T-helper 2 cell treated with Interferon-gamma antibody and Interleukin-4, amounts not matched to agents 100 ng/mL and 5 ng/mL, for 36 hours (primary cell): Measurements from ENCODE around the gene C11orf65. TPM values are rescaled to one million over a fixed set of nuclear protein-coding genes. Genes with fewer than 3 reads are reported as not detected.
"Not testable (repeated sequence)": the region's sequence is repeated elsewhere in the genome, so short reads cannot be mapped to it uniquely, and the experiment has no call there.

Experiments used
- intact Hi-C: fragments of 100-400 bp; cut with micrococcal nuclease; formaldehyde crosslinking; loops from one replicate; pipeline ENCODE4 v1.15.1; 2023
- total RNA-seq: library from RNA; stranded (reverse); gene quantifications from 2 replicates; pipeline ENCODE4 v1.2.3, GENCODE V29; 2022

C11orf65 gene
- total RNA-seq, 1 donor from 2014 or later: 0.20 TPM

- intact Hi-C loops: no loop called here
These were observed 7.5 kb upstream of the C11orf65 start for GRCh38 chr11:108474664-108475463.

GRCh38 chr11:108472681-108473080, 5.4 kb upstream of the C11orf65 start:
- intact Hi-C loops: no loop called here

- intact Hi-C loops: loop anchor here (5.0 to 10.0 kb wide), 4 partner anchors 179 to 904 kb away; partner anchors contain the start of genes ALKBH8 and SLC35F2
These were observed 1.1 kb upstream of the C11orf65 start for GRCh38 chr11:108468478-108468864.

- intact Hi-C loops: loop anchor here (2.0 to 10.0 kb wide), 5 partner anchors 181 to 1010 kb away; partner anchors contain the start of genes ALKBH8, CWF19L2 and SLC35F2
These were observed 924 bp downstream of the C11orf65 start for GRCh38 chr11:108466405-108466804.

GRCh38 chr11:108453207-108453835, 14.0 kb downstream of the C11orf65 start:
- intact Hi-C loops: no loop called here

GRCh38 chr11:108441445-108441844, 25.9 kb downstream of the C11orf65 start:
- intact Hi-C loops: not testable (repeated sequence)

GRCh38 chr11:108436594-108436993, 30.7 kb downstream of the C11orf65 start:
- intact Hi-C loops: no loop called here

GRCh38 chr11:108435066-108435465, 32.3 kb downstream of the C11orf65 start:
- intact Hi-C loops: no loop called here

GRCh38 chr11:108432783-108433182, 34.5 kb downstream of the C11orf65 start:
- intact Hi-C loops: no loop called here

GRCh38 chr11:108431997-108432396, 35.3 kb downstream of the C11orf65 start:
- intact Hi-C loops: no loop called here

- intact Hi-C loops: no loop called here
These were observed 36.0 kb downstream of the C11orf65 start for GRCh38 chr11:108431370-108431769.

GRCh38 chr11:108417551-108417950, 49.8 kb downstream of the C11orf65 start:
- intact Hi-C loops: loop anchor here (1.0 kb wide), 1 partner anchor 231 kb away; no protein-coding TSS in a partner anchor

GRCh38 chr11:108414958-108415357, 52.4 kb downstream of the C11orf65 start:
- intact Hi-C loops: no loop called here

- intact Hi-C loops: no loop called here
These were observed 61.6 kb downstream of the C11orf65 start for GRCh38 chr11:108405706-108406105.

- intact Hi-C loops: no loop called here
These were observed 64.3 kb downstream of the C11orf65 start for GRCh38 chr11:108403052-108403451.

GRCh38 chr11:108402241-108402640, 65.1 kb downstream of the C11orf65 start:
- intact Hi-C loops: no loop called here

GRCh38 chr11:108398439-108398838, 68.9 kb downstream of the C11orf65 start:
- intact Hi-C loops: no loop called here

- intact Hi-C loops: not testable (repeated sequence)
These were observed 70.7 kb downstream of the C11orf65 start for GRCh38 chr11:108396672-108397071.

GRCh38 chr11:108394744-108395284, 72.5 kb downstream of the C11orf65 start:
- intact Hi-C loops: no loop called here

GRCh38 chr11:108393046-108393445, 74.3 kb downstream of the C11orf65 start:
- intact Hi-C loops: no loop called here

- intact Hi-C loops: no loop called here
These were observed 75.0 kb downstream of the C11orf65 start for GRCh38 chr11:108392353-108392752.

- intact Hi-C loops: no loop called here
These were observed 78.8 kb downstream of the C11orf65 start for GRCh38 chr11:108388576-108388975.
